ENCODE results near the gene NUP210. TPM values are rescaled to one million over a fixed set of nuclear protein-coding genes. Genes with fewer than 3 reads are reported as not detected.

NUP210 gene
- total RNA-seq, 4 donors from 2014 or later = 3.6 to 8.2 (median 4.0) TPM

- no peak for TF ChIP-seq CTCF (IDR thresholded peaks at IDR 0.05)
- no peak for TF ChIP-seq POLR2A (IDR thresholded peaks at IDR 0.05)
- H3K4me3 ChIP-seq (ENCODE audit: low read depth, poor library complexity, severe bottlenecking) = no peak overlapping the region
- WGBS, 2 donors = 78 to 83% methylated on average over 2 of the region's 2 CpGs
- no peak for DNase-seq (ENCODE audit: low spot score in 2 of 2)
- intact Hi-C loops (cut with DNase I; ENCODE audit: low total_unique reads) = no loop called here
Observed at GRCh38 chr3:13268120-13268519, 152.0 kb downstream of the NUP210 start.

GRCh38 chr3:13266651-13267362 is 153.3 kb downstream of the NUP210 start:
- intact Hi-C loops (cut with DNase I; ENCODE audit: low total_unique reads) = no loop called here
- no peak overlapping the region for H3K4me3 ChIP-seq (ENCODE audit: low read depth, poor library complexity, severe bottlenecking)
- WGBS, 2 donors = 81 to 86% methylated on average over 14 of the region's 14 CpGs
- no peak for DNase-seq (ENCODE audit: low spot score in 2 of 2)
- TF ChIP-seq CTCF (IDR thresholded peaks at IDR 0.05) (no peak), POLR2A (IDR thresholded peaks at IDR 0.05) (no peak)

Other genes with a start within 250 kb of the NUP210 start
- 10 to 100 TPM; 20.6 to 28.3 (median 22.8) TPM for gene HDAC11, start 60.0 kb upstream of the NUP210 start, total RNA-seq
- 100 to 1,000 TPM in 1 of 4 donors, 10 to 100 TPM in 3; 40.1 to 153 (median 64.0) TPM for gene FBLN2, start 128.8 kb upstream of the NUP210 start, total RNA-seq

Measured in lower leg skin (tissue), 4 donors.